Lower lobe of right lung (tissue), 2 donors: ENCODE results near the gene ANO4. TPM values are rescaled to one million over a fixed set of nuclear protein-coding genes. Genes with fewer than 3 reads are reported as not detected.

Source experiments
- ATAC-seq, 2 donors: fragments of 200-7000 bp; cut with Tn5 transposase; one replicate each; pipeline ENCODE4 v1.9.1; 2020 to 2022; ENCODE audit warnings: mild to moderate bottlenecking in 2 of 2, moderate library complexity in 2 of 2
- DNase-seq: peaks from one replicate; pipeline ENCODE4 v3.0.0-alpha.2; 2020
- H3K27ac ChIP-seq: fragments of 200-600 bp; one replicate; pipeline ENCODE4 v1.8.0; 2022
- H3K27me3 ChIP-seq: fragments of 200-600 bp; one replicate; pipeline ENCODE4 v1.8.0; 2022; ENCODE audit warnings: low read depth
- H3K36me3 ChIP-seq: fragments of 200-600 bp; one replicate; pipeline ENCODE4 v1.8.0; 2022; ENCODE audit warnings: mild to moderate bottlenecking
- H3K4me1 ChIP-seq: fragments of 200-600 bp; one replicate; pipeline ENCODE4 v1.8.0; 2022
- H3K4me3 ChIP-seq: fragments of 200-600 bp; one replicate; pipeline ENCODE4 v1.8.0; 2022; ENCODE audit warnings: mild to moderate bottlenecking
- H3K9me3 ChIP-seq: fragments of 200-600 bp; one replicate; pipeline ENCODE4 v1.8.0; 2022
- CTCF ChIP-seq: fragments of 200-600 bp; IDR thresholded peaks from one replicate; pipeline ENCODE4 v1.8.0; 2022; ENCODE audit warnings: antibody characterized with exemption, mild to moderate bottlenecking
- intact Hi-C: fragments of 100-400 bp; cut with DNase I; formaldehyde crosslinking; loops from one replicate; pipeline ENCODE4 v1.11.0; 2022
- total RNA-seq: library from RNA; stranded (reverse); fragmentation: NEBNext Ultra II Directional; extraction: Animal tissue kit (Norgen Biotek cat#: 25700); gene quantifications from one replicate; pipeline ENCODE4 v1.2.1, GENCODE V29; 2021
- donor health status: DM: no; HTN: yes; CAD: no; lungs with severe emphysema.

ANO4 gene
- total RNA-seq, 1 donor from 2014 or later: 0.74 TPM

- intact Hi-C loops: no loop called here
- ATAC-seq (no peak), DNase-seq (no peak)
- Histone ChIP-seq H3K4me3 (no peak overlapping the region), H3K4me1 (no peaks in the 10 kb centered on the region), H3K27ac (no peak overlapping the region), H3K9me3 (no peaks in the 10 kb centered on the region), H3K36me3 (no peaks in the 10 kb centered on the region), H3K27me3 (no peaks in the 10 kb centered on the region)
- TF ChIP-seq CTCF: no peak
Observed at GRCh38 chr12:100858656-100859055, 64.1 kb downstream of the ANO4 start.

DNA sequence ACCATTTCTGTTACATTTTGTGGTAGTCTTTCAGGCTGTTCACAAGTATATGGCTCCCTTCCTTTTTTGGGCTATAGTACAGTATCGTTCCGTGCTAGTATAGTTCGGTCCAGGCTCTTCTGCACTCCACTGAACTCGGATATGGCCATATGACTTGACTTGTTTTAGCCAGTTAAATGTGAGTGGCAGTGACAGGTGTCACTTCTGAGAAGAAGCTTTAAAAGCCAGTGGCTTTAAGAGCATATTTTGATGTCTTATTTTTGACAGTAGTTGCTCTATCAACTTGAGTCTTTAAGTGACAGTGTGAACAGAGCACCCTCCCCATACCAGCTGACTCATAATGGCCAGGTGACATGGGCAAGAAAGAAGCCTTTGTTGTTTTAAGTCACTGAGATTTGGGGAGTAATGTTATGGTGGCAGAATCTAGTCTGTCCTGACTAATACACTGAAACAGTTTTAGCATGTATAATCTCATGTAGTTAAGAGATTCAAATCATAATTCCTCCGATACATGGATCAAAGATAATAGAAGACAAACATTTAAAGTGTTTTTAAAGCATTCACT is 64.6 kb downstream of the ANO4 start:
- intact Hi-C loops: no loop called here
- ATAC-seq (no peak), DNase-seq (no peak)
- Histone ChIP-seq H3K27ac (no peak overlapping the region), H3K9me3 (no peaks in the 10 kb centered on the region), H3K4me1 (no peaks in the 10 kb centered on the region), H3K4me3 (no peak overlapping the region), H3K36me3 (no peaks in the 10 kb centered on the region), H3K27me3 (no peaks in the 10 kb centered on the region)
- no peak for TF ChIP-seq CTCF

DNA sequence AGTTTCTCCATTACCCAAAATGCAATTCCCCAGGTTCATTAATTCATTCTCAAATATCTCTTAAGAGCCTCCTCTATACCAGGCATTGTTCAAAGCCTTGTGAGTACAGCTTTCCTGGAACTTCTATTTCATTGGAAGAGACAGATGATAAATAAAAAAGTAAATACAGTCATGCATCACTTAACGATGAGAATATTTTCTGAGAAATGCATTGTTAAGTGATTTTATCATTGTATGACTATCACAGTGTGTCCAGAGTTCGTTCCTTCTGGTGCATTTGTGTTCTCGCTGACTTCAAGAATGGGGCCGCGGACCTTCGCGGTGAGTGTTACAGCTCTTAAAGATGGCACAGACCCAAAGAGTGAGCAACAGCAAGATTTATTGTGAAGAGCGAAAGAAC is 66.0 kb downstream of the ANO4 start:
- ATAC-seq: no peak
- Histone ChIP-seq H3K36me3 (no peaks in the 10 kb centered on the region), H3K27ac (no peak overlapping the region), H3K4me1 (no peaks in the 10 kb centered on the region), H3K4me3 (no peak overlapping the region), H3K27me3 (no peaks in the 10 kb centered on the region), H3K9me3 (no peaks in the 10 kb centered on the region)
- no peak for TF ChIP-seq CTCF
- DNase-seq: no peak
- intact Hi-C loops: no loop called here

DNA sequence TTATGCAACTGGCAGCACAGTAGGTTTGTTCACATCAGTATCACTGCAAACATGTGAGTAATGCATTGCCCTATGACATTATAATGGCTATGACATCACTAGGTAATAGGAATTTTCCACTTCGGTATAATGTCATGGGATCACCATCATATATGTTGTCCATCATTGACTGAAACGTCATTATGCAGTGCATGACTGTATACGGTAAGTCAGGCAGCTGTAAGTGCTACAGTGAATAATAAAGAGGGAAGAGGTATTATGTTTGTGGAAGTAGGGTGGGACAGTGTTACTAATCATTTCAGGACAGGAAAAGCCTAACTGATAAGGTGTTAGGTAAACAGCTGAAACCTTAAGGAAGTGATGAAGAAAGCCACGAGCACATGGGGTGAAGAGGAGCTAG is 68.1 kb downstream of the ANO4 start:
- H3K4me1 ChIP-seq: no peaks in the 10 kb centered on the region
- no peak overlapping the region for H3K4me3 ChIP-seq
- intact Hi-C loops: no loop called here
- H3K36me3 ChIP-seq: no peaks in the 10 kb centered on the region
- no peak overlapping the region for H3K27ac ChIP-seq
- DNase-seq (no peak), ATAC-seq (no peak)
- TF ChIP-seq CTCF: no peak
- no peaks in the 10 kb centered on the region for H3K9me3 ChIP-seq
- no peaks in the 10 kb centered on the region for H3K27me3 ChIP-seq

- no peak for TF ChIP-seq CTCF
- H3K4me1 ChIP-seq: no peaks in the 10 kb centered on the region
- ATAC-seq: no peak
- no peaks in the 10 kb centered on the region for H3K36me3 ChIP-seq
- no peak overlapping the region for H3K27ac ChIP-seq
- intact Hi-C loops: no loop called here
- H3K9me3 ChIP-seq: no peaks in the 10 kb centered on the region
- H3K27me3 ChIP-seq: no peaks in the 10 kb centered on the region
- no peak overlapping the region for H3K4me3 ChIP-seq
- no peak for DNase-seq
Observed at GRCh38 chr12:100864366-100864765, 69.8 kb downstream of the ANO4 start.
